KOPT-K1 (cell line): ENCODE results near the gene ULBP1.
"Not testable (repeated sequence)": the region's sequence is repeated elsewhere in the genome, so short reads cannot be mapped to it uniquely, and the experiment has no call there.

Experiments
- H3K27ac ChIP-seq: fragments of 200-600 bp; sonication (generic); 2 replicates; pipeline ENCODE4 v1.5.1; 2016; ENCODE audit warnings: antibody characterized with exemption, mild to moderate bottlenecking, low read depth, low read length; ENCODE audit not compliant: poor library complexity, severe bottlenecking
- H3K36me3 ChIP-seq: fragments of 200-600 bp; sonication (generic); 2 replicates; pipeline ENCODE4 v1.5.1; 2017; ENCODE audit warnings: antibody characterized with exemption, mild to moderate bottlenecking, low read length, moderate library complexity; ENCODE audit not compliant: insufficient read depth
- H3K9me3 ChIP-seq: fragments of 200-600 bp; sonication (generic); 2 replicates; pipeline ENCODE4 v1.5.1; 2017; ENCODE audit warnings: antibody characterized with exemption, low read length, mild to moderate bottlenecking; ENCODE audit not compliant: insufficient read depth, poor library complexity, severe bottlenecking

ULBP1 gene

DNA sequence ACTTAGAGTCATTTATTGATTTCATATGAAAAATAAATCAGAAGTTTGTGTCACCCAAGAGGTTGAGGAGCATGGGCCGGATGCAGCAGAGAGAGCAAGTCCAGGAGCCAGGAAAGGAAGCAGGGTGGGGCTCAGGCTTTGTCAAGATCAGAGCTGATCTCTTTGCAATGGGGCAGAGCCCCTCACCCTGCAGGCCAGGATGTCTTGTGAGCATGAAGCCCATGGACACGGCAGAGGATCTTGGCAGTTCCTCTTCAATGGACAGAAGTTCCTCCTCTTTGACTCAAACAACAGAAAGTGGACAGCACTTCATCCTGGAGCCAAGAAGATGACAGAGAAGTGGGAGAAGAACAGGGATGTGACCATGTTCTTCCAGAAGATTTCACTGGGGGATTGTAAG lies 5.2 kb downstream of the ULBP1 start:
- not testable (repeated sequence) for H3K9me3 ChIP-seq, H3K27ac ChIP-seq, H3K36me3 ChIP-seq

DNA sequence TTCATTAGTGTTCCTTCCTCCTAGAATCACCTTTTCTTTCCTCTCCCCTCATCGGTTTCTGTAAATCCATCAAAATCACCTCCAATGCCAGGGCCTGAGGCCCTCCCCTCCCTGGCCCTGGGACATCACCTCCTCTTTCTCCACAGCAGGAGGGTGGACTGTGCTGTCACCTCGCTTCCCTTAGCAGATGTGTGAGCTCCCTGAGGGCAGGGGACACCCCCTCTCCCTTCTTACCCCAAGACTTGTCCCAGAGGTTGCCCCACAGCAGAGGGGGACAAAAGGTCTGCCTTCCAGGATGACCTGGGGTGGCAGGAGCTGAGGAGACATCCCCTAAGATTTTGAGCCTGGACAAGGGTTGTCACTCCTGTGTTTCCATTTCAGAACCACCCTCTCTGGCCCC lies 5.9 kb downstream of the ULBP1 start:
- Histone ChIP-seq H3K27ac (no peak overlapping the region), H3K9me3 (peaks cover 3% of the 10 kb centered on the region), H3K36me3 (0 out of 2 replicates have a peak, but pooled peaks cover 3% of the 10 kb centered on the region)

DNA sequence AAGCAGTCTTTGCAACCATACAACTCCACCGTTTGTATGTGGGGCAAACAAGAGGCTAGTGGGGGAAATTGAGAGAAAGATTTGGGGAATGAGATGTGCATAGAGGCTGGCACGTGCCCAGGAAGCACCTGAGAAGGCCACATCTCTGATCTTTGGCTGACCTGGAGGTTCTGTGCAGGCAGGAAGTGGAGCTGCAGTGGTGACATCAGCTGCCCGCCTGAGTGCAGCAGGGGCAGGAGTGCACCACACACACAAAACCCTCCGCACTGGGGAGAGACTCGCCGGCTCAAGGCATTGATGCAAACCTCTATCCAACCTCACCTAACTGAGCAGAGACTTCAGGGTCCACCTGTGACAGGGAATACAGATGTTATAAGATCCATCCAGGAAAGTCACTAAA lies 10.7 kb downstream of the ULBP1 start:
- H3K27ac ChIP-seq, H3K9me3 ChIP-seq, H3K36me3 ChIP-seq: not testable (repeated sequence)

DNA sequence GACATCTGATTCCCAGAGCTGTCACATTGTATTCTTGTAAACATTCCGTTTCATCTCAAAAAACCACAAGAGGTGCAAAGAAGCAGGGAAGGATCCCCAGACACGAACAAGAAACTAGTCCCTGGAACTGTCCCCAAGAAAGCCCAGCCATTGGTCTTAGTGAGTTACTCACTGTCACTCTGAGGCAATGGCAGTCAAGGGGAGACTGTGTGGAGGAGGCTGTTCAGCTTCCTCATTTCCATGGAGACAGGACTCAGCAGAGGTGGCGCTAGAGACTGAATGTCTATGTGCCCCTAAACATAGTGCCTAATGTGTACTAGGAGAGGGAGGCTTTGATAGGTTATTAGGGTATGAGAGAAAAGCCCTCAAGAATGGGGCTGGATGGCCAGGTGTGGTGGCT lies 11.1 kb downstream of the ULBP1 start:
- H3K27ac ChIP-seq = no peak overlapping the region
- 0 out of 2 replicates have a peak, but pooled peaks cover 3% of the 10 kb centered on the region for H3K36me3 ChIP-seq
- no peaks in the 10 kb centered on the region for H3K9me3 ChIP-seq

DNA sequence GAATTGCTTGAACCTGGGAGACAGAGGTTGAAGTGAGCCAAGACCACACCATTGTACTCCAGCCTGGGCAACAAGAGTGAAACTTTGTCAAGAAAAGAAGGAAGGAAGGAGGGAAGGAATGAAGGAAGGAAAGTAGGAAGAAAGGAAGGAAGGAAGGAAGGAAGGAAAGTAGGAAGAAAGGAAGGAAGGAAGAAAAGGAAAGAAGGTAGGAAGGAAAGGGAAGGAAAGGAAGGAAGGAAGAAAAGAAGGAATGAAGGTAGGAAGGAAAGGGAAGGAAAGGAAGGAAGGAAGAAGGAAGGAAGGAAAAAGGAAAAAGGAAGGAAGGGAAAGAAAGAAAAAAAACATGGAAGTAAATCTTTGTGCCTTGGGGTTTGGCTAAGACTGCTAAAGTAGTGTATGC lies 11.7 kb downstream of the ULBP1 start:
- Histone ChIP-seq H3K9me3 (no peaks in the 10 kb centered on the region), H3K36me3 (0 out of 2 replicates have a peak, but pooled peaks cover 3% of the 10 kb centered on the region), H3K27ac (no peak overlapping the region)

DNA sequence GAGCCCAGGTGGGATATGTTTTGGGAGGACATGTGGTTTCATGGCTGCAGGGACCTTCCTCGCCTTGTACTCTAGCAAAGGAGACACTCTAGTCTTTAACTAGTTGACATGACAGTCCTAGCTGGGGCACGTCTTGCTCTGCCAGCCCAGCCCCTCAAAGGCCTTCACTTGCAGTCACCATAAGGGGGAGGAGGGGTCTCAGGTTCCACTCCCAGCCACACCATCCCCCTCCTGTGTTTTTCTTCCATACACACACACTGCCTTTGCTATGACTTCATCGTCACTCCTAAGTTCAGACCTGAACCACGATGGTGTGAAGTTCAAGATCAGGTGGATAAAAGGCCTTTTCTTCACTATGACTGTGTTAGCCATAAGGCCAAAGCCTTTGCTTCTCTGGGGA lies 13.5 kb downstream of the ULBP1 start:
- Histone ChIP-seq H3K9me3 (no peaks in the 10 kb centered on the region), H3K36me3 (no peaks in the 10 kb centered on the region), H3K27ac (no peak overlapping the region)

DNA sequence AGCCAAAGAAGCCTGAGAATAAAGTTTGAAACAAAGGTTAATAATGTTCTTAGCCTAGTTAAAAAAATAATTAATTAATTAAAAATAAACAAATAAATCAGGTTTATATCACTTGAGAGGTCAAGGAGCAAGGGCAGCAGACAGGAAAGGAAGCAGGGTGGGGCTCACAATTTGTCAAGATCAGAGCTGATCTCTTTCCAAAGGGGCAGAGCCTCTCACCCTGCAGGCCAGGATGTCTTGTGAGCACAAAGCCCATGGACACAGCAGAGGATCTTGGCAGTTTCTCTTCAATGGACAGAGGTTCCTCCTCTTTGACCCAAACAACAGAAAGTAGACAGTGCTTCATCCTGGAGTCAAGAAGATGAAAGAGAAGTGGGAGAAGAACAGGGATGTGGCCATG lies 14.9 kb downstream of the ULBP1 start:
- Histone ChIP-seq H3K36me3 (no peaks in the 10 kb centered on the region), H3K9me3 (no peaks in the 10 kb centered on the region), H3K27ac (no peak overlapping the region)

DNA sequence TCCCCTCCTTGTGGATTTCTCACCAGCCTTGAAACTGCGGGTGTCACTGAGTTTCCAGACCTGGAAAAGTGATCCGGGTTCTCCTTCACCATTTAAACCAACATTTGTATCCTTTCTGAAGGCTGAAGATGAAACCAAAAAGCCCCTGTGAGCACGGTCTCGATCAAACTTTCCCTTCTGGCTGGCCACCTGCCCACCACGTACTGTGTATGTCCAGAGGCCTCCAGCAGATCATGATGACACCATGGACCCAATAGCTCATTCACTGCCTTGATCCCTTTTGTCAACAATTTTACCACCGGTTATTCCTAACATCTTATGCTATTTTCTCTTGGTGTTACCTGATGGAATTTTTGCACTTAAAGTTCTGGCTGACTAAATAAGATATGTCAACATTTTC lies 15.6 kb downstream of the ULBP1 start:
- no peaks in the 10 kb centered on the region for H3K9me3 ChIP-seq
- no peaks in the 10 kb centered on the region for H3K36me3 ChIP-seq
- H3K27ac ChIP-seq = no peak overlapping the region

DNA sequence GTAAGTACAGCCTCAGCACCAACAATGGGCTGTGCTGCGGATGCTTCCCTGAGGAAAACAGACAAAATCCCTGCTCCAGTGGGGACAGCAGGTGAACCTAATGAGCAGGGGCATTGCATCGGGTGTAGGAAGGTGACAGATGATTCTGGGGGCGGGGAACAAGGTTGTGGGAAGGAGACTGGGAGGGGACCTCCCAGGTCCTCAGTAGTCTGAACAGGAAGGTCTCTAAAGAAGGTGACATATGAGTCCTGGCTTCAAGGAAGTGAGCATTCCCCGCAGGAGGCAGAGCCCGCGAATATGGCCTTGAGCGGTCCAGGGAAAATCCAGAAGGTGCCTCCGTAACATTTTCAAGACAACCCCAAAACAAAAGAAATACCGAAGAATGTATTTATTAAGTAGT lies 19.4 kb downstream of the ULBP1 start:
- no peak overlapping the region for H3K27ac ChIP-seq
- H3K36me3 ChIP-seq = no peaks in the 10 kb centered on the region
- H3K9me3 ChIP-seq = no peaks in the 10 kb centered on the region

DNA sequence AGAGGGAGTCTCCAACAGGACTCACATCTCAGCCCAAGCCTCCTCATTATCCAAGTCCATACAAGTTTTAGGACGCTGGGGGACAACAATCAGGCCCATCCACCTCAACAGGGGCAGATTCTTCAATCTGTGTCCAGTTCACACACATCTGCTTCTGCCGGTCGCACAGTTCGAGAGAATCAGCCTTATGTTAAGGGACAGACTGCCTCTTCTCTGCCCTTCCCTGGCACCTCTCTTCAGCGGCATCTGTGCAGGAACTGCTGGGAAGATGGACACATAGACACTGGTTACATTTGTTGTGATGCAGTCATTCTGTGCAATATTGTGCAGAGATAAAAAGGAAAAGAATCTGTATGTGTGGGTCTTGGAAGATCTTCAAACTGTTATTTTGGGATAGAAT lies 21.0 kb downstream of the ULBP1 start:
- no peak overlapping the region for H3K27ac ChIP-seq
- no peaks in the 10 kb centered on the region for H3K9me3 ChIP-seq
- no peaks in the 10 kb centered on the region for H3K36me3 ChIP-seq

DNA sequence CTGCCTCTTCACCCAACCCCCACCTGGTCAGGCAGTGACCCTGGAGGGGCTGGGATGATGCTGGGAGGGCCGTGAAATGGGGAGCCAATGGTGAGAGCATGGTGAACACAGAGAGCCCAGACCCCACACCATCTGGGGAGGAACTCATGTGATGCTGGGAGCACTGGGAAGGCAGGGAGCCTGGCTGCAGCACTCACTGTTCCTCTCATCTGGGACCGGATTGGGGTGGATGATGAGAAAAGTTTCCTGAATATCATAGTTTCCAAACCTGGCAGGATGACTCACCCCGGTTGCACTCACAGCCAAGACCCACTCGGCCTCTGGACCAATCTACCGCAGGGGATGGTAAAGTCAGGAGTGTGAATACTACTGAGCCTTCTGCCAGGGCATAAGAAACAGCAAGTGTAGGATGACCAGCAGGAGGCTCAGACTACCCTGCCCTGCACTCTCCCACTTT lies 21.8 kb downstream of the ULBP1 start:
- Histone ChIP-seq H3K36me3 (no peaks in the 10 kb centered on the region), H3K9me3 (no peaks in the 10 kb centered on the region), H3K27ac (peak overlapping the region; percentile 0)

DNA sequence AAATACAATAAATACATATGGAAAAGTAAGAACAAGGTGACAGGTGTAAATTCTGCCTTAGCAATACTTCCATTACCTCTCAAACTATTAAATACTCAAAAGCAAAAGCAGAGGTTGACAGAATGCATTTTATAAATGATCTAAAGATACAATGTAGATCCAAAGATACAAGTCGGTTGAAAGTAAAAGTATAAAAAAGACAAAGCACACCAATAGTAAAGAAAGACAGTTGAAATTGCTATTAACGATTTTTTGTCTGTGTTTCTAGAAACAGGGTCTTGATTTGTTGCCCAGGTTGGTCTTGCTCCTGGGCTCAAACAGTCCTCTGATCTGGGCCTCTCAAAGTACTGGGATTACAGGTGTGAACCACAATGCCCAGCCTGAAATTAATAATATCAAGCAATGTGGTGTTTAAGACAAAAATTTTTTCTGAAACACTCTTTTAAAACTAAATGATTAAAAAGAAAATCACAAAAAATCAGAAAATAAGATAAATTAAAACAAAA lies 23.9 kb downstream of the ULBP1 start:
- H3K36me3 ChIP-seq = no peaks in the 10 kb centered on the region

DNA sequence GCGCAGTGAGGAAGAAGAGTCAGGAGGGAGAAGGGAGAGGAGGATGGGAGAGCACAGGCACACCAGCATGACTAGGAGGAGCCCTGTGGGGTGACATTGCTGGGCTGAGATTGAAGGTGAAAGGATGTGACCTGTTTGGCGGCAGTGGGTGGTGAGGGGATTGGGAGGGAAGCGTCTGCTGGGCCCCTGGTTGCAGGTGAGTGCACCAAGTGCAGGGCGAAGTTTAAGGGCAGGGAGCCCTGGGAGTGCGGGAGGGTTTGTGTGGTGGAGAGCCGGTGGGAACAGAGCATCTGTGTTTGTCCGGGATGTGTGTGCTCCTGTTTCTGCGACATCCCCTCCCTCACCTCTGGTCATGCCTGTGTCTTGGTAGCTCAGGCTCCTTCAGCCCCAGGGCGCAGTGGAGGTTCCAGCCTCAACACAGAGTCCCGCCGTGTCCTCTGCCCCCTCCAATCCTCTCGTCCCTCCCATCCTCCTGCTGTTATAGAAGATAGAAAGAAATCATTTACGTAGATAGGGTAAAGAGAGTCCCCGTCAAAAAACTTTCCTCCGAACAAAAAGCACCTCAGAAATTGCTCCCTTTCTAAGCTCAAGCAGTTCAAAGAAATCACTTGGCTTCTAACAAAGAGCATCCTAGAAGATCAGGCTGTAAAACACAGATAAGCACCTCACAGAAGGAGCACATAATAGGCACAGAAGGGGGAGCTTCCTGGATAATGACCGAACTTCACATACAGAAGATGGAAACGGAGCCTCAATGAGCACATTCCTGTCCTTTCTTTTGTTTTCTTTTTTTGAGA lies 25.0 kb downstream of the ULBP1 start:
- Histone ChIP-seq H3K27ac (peak overlapping the region; percentile 85), H3K9me3 (no peaks in the 10 kb centered on the region), H3K36me3 (no peaks in the 10 kb centered on the region)

More for the DNA sequence above, 23.9 kb downstream of the ULBP1 start:
- Histone ChIP-seq H3K27ac (peak overlapping the region; percentile 29), H3K9me3 (no peaks in the 10 kb centered on the region)

DNA sequence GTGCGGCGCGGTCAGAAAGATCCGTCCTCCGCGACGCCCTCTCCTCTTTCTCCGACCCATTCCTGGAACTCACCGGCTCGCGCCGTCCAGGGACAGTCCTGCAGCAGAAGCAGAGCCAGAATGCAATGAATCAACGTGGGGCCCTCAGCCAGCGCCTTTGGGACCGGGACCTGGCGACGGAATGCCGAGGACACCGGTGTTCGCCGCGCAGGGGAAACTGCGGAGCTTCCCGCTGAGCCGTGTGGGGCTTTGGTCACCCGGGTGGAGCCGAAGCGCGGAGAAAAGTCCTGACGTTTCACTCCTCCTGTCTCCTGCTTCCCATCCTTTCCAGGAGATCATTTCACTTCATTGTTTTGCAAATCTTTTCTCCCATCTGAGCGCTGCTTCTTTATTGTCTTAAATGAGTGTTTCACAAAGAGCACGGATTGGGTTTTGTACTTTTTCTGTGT lies 26.5 kb downstream of the ULBP1 start:
- no peaks in the 10 kb centered on the region for H3K36me3 ChIP-seq
- no peaks in the 10 kb centered on the region for H3K9me3 ChIP-seq
- H3K27ac ChIP-seq = peak overlapping the region; percentile 85

DNA sequence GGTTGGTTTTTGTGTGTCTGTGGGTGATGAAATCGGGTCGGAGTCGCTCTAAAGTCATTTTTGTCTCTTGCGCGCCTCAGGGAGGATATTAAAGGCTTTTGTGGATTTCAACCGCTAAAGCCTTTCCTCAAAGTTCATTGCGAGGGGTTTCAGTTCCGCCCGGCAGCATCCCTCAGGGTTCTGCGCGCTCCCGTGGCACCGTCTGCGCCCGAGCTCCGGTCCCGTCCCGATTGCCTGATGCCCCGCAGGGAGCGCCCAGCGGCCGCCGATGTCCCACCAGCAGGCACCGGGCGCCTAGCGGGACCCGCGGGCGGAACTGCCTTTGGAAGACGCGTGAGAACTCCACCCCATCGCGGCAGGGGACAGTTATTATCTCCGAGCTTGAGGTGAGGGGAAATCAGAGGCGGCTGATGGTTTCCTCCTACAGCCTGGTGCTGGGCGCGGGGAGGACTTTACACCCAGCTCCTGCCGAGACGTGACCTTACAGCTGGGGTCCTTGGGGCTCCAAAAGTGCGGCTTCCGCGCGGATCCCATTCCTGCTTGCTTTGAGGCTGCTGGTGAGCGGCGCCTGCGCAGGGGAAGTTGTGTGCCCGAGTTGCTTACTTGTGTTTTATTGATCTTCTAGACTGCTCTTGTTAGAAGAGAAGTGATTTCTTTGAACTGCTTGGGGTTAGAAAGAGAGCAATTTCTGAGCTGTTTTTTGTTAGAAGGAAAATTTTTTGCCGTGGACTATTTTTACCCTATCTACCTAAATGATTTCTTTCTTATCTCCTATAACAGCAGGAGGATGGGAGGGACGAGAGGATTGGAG lies 27.1 kb downstream of the ULBP1 start:
- Histone ChIP-seq H3K9me3 (no peaks in the 10 kb centered on the region), H3K36me3 (peaks cover 3% of the 10 kb centered on the region), H3K27ac (peak overlapping the region; percentile 85)
